PC-9 (cell line): ENCODE measurements around the gene CIITA.

Experiments used
- EZH2 ChIP-seq: fragments of 200-600 bp; sonication (generic); IDR thresholded peaks from 2 replicates; pipeline ENCODE4 v1.8.0; 2017; ENCODE audit warnings: antibody characterized with exemption, low read depth
- TF ChIP-seq, protein P1 (sequence below): fragments of 200-600 bp; sonication (generic); conservative IDR thresholded peaks from 2 replicates; pipeline ENCODE4 v1.6.1; 2017; ENCODE audit warnings: mixed run types, antibody characterized with exemption, mild to moderate bottlenecking, moderate library complexity

DNA sequence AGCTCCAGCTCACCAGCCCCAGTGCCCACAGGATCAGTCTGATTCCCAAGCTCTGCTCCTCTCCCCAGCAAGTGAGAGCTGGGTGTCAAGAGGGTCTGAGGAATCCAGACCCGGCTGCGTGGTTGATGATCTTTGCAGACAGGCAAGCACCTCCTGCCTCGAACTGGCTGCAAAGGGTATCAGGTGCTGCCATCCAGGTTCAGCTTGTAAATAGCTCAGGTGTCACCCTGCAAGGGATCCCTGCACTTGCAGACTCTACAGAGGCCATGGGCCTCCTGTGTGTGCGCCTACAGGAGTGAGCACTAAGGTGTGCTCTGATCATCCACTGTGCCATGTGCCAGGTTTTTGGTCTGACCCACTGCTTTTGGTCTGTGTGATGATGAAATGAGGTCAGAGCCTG is 49.1 kb downstream of the CIITA start:
- TF ChIP-seq, protein P1, sequence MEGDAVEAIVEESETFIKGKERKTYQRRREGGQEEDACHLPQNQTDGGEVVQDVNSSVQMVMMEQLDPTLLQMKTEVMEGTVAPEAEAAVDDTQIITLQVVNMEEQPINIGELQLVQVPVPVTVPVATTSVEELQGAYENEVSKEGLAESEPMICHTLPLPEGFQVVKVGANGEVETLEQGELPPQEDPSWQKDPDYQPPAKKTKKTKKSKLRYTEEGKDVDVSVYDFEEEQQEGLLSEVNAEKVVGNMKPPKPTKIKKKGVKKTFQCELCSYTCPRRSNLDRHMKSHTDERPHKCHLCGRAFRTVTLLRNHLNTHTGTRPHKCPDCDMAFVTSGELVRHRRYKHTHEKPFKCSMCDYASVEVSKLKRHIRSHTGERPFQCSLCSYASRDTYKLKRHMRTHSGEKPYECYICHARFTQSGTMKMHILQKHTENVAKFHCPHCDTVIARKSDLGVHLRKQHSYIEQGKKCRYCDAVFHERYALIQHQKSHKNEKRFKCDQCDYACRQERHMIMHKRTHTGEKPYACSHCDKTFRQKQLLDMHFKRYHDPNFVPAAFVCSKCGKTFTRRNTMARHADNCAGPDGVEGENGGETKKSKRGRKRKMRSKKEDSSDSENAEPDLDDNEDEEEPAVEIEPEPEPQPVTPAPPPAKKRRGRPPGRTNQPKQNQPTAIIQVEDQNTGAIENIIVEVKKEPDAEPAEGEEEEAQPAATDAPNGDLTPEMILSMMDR = no peak
- TF ChIP-seq EZH2 = no peak
